GM21786 (cell line): ENCODE measurements around the gene PRPF38A.

Source experiments
- ATAC-seq: cut with Tn5 transposase; IDR thresholded peaks from one replicate; pipeline ENCODE4 v1.9.1; 2021; ENCODE audit not compliant: unreplicated experiment

PRPF38A gene

GRCh38 chr1:52399629-52400028, 4.8 kb upstream of the PRPF38A start:
- ATAC-seq, result no peak

- ATAC-seq, result no peak
Observed at GRCh38 chr1:52400131-52400530, 4.3 kb upstream of the PRPF38A start.

- no peak for ATAC-seq
Observed at GRCh38 chr1:52402860-52403240, 1.6 kb upstream of the PRPF38A start.

- ATAC-seq, result peak; percentile 33
Observed at GRCh38 chr1:52403566-52404115, 761 bp upstream of the PRPF38A start.

- no peak for ATAC-seq
Observed at GRCh38 chr1:52404975-52405338, 555 bp downstream of the PRPF38A start.

- no peak for ATAC-seq
Observed at GRCh38 chr1:52413410-52413989, 9.1 kb downstream of the PRPF38A start.

- ATAC-seq, result no peak
Observed at GRCh38 chr1:52414942-52415341, 10.5 kb downstream of the PRPF38A start.

- ATAC-seq, result no peak
Observed at GRCh38 chr1:52416811-52417210, 12.4 kb downstream of the PRPF38A start.

- no peak for ATAC-seq
Observed at GRCh38 chr1:52420713-52421112, 16.3 kb downstream of the PRPF38A start.

- no peak for ATAC-seq
Observed at GRCh38 chr1:52423055-52423454, 18.7 kb downstream of the PRPF38A start.

GRCh38 chr1:52423771-52424170, 19.4 kb downstream of the PRPF38A start:
- ATAC-seq, result no peak

- ATAC-seq, result no peak
Observed at GRCh38 chr1:52424231-52424636, 19.8 kb downstream of the PRPF38A start.

GRCh38 chr1:52424813-52425212, 20.4 kb downstream of the PRPF38A start:
- no peak for ATAC-seq

GRCh38 chr1:52426371-52426770, 22.0 kb downstream of the PRPF38A start:
- no peak for ATAC-seq

- ATAC-seq, result no peak
Observed at GRCh38 chr1:52427152-52427551, 22.8 kb downstream of the PRPF38A start.

GRCh38 chr1:52432807-52433206, 28.4 kb downstream of the PRPF38A start:
- no peak for ATAC-seq

- ATAC-seq, result no peak
Observed at GRCh38 chr1:52435211-52435610, 30.8 kb downstream of the PRPF38A start.

- no peak for ATAC-seq
Observed at GRCh38 chr1:52435650-52436049, 31.2 kb downstream of the PRPF38A start.

- no peak for ATAC-seq
Observed at GRCh38 chr1:52436817-52437216, 32.4 kb downstream of the PRPF38A start.

- ATAC-seq, result no peak
Observed at GRCh38 chr1:52439976-52440375, 35.6 kb downstream of the PRPF38A start.

- ATAC-seq, result no peak
Observed at GRCh38 chr1:52444463-52444862, 40.1 kb downstream of the PRPF38A start.

GRCh38 chr1:52454127-52454526, 49.7 kb downstream of the PRPF38A start:
- no peak for ATAC-seq

GRCh38 chr1:52454779-52455178, 50.4 kb downstream of the PRPF38A start:
- no peak for ATAC-seq
